ENCODE data around the gene SLC5A12.

SLC5A12 gene

DNA sequence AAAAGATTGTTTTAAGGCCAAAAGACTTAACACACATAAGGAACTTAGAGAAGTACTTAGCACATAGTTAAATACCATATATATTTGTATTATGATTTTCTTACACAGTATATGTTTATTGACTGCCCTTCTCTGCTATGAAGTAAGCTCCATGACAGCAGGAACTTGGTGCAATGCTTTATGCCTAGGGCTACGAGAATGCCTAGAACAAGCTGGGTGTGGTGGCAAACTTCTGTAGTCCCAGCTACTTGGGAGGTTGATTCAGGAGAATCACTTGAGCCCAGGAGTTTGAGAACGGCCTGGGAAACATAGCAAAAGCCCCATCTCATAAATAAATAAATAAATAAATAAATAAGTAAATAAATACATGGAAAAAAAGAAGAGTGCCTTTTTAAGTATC lies 1.9 kb downstream of the SLC5A12 start:
- no peak overlapping the region for H3K27ac ChIP-seq
- no peak for TF ChIP-seq ZFX (IDR thresholded peaks at IDR 0.05; ENCODE audit: borderline replicate concordance)

DNA sequence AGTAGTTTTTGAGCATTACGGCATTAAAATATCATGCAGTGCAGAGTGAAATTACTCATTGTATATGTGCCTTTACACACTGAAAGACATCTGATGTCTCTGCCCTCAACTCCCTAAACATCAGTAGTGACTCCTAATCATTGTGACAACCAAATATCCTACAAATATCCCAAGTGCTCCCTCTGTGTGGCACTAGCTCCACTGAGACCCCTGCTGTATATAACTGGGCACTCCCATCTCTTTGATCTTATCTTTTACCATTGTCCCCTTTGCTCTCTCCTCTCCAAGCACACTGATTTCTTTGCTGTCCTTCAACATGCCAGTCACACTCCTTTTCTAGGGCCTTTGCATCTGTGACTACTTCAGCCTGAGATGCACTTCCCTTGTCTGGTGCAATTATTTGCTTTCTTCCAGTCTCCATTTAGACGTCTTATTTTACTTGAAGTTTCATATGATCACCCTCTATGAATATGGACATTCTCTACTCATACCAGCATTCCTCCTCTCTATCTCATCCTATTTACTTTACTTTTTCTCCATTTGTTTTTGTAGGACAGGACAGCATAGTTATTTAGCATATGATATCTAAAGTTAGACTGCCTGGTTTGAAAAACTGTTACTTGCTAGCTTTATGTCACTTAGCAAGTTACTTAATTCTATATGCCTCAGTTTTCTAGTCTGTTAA lies 2.4 kb downstream of the SLC5A12 start:
- TF ChIP-seq, protein P1, sequence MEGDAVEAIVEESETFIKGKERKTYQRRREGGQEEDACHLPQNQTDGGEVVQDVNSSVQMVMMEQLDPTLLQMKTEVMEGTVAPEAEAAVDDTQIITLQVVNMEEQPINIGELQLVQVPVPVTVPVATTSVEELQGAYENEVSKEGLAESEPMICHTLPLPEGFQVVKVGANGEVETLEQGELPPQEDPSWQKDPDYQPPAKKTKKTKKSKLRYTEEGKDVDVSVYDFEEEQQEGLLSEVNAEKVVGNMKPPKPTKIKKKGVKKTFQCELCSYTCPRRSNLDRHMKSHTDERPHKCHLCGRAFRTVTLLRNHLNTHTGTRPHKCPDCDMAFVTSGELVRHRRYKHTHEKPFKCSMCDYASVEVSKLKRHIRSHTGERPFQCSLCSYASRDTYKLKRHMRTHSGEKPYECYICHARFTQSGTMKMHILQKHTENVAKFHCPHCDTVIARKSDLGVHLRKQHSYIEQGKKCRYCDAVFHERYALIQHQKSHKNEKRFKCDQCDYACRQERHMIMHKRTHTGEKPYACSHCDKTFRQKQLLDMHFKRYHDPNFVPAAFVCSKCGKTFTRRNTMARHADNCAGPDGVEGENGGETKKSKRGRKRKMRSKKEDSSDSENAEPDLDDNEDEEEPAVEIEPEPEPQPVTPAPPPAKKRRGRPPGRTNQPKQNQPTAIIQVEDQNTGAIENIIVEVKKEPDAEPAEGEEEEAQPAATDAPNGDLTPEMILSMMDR (IDR thresholded peaks at IDR 0.05): no peak
- no peak for TF ChIP-seq ZFX (IDR thresholded peaks at IDR 0.05; ENCODE audit: borderline replicate concordance)
- no peak overlapping the region for H3K27ac ChIP-seq

DNA sequence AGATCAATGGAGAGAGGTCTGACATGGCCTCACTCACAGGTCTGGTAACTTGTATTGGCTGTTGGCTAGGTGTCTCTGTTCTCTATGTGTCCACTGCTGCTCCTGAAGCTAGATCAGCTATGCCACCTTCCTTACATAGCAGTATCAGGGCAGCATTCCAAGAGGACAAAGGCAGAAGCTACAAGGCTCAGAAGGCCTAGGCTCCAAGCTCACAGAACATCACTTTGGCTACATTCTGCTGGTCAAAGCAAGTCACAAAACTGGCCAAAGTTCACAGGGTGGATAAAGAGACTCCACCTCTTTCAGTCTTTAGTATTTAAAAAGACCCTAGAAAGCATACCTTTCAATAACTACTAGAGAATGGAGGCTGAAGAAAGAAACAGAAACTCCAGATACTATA lies 4.1 kb downstream of the SLC5A12 start:
- TF ChIP-seq, protein P1 (IDR thresholded peaks at IDR 0.05): no peak
- H3K27ac ChIP-seq: no peak overlapping the region

DNA sequence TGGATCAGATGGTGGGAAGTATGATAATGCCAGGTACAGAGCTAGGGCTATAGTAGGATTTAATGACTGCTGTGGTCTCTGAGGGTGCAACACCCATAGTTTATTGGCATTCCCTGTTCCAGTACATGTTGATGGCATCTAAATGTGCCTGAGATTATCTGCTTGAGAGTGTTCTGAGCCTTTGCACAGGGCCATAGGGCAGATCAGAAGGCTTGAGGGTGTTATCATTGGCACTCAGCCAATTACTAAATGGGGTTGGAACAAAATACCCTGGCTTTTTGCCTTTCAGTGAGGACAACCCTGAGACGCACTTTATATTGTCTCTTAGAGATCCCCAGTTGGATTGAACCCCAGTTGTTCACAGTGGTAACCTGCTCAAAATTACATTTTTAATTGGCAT lies 6.7 kb downstream of the SLC5A12 start:
- TF ChIP-seq, protein P1 (IDR thresholded peaks at IDR 0.05): no peak
- no peak for TF ChIP-seq ZFX (IDR thresholded peaks at IDR 0.05; ENCODE audit: borderline replicate concordance)
- H3K27ac ChIP-seq: no peak overlapping the region

DNA sequence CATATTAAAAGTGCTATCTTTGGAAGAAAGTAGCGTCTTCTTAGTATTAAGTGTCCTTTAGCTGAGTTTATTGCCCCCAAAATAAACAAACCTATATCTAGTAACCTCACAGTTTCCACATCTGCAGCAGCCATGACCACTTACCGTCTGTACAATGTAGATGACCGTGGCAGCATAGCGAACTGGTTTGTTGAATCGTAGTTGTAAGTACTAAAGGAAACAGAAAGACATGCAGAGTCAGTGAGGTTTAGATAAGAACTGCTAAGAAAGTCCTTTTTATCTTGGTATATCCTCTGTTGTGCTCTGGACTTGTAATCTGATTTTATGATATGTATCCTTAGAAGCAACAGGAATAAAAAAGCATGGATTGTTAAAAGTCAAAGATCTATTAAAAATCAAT lies 9.4 kb downstream of the SLC5A12 start:
- no peak overlapping the region for H3K27ac ChIP-seq
- TF ChIP-seq, protein P1 (IDR thresholded peaks at IDR 0.05): no peak

DNA sequence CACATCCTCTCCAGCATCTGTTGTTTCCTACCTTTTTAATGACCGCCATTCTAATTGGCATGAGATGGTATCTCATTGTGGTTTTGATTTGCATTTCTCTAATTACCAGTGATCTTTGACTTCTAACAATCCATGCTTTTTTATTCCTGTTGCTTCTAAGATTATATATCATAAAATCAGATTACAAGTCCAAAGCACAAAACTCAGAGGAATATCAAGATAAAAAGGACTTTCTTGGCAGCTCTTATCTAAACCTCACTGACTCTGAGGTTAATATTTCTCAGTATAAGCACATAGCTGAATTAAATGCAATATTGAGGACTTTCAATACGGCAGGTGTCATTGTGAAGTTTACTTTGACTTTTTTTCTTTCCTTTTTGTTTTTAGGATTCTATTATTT lies 11.4 kb downstream of the SLC5A12 start:
- no peak for TF ChIP-seq ZFX (IDR thresholded peaks at IDR 0.05; ENCODE audit: borderline replicate concordance)
- TF ChIP-seq, protein P1 (IDR thresholded peaks at IDR 0.05): no peak
- no peak overlapping the region for H3K27ac ChIP-seq

DNA sequence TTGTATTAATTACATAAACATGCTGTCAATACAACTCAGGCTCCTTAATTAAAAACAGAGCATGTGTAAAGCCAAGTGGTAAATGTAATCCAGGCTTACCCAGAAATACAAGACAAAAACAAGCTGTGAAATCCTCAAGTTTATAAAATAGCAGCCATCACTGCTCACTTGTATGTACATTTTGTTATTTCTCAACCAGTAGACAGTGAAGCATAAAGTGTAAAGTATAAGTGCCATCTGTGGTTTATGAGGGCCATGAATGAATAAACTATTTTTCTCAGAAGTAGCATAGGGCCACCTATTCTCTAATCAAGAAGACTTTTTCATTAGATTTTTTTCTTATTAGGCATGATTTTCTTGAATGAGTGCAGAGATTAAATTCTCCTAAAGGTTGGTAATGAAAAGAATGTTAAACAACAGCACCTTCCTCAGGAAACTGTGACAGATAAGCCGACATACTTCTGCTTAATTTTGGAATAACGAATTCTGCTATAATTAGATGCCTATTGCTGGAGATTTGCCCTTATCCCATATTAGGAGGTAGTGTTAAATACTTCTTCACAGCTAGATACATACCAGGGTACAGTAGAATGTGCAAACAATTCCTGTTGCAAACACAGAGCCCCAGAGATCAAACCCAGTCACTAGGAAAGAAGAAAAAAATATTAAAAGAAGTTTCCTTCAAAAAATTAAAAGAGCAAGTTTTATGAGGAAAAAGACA lies 13.0 kb downstream of the SLC5A12 start:
- no peak overlapping the region for H3K27ac ChIP-seq
- no peak for TF ChIP-seq ZFX (IDR thresholded peaks at IDR 0.05; ENCODE audit: borderline replicate concordance)

DNA sequence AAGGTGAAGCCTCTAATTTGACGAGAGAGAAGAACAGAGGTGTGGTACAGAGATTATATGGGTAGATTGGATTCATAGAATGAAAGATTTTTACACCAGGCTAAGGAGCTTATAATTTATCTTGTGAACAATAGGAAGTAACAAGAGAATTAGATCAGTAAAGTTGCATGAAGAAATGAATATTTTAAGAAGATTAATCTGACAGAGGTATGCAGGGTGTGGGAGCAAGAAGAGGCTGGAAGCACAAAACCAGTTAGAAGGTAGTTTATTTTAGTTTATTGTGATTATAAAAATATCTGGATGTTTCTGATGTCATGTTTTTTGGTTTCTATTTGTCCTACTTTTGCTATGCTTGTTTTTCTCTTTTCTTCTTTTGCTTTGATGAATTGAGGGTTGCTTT lies 15.7 kb downstream of the SLC5A12 start:
- TF ChIP-seq, protein P1 (IDR thresholded peaks at IDR 0.05): no peak
- no peak for TF ChIP-seq ZFX (IDR thresholded peaks at IDR 0.05; ENCODE audit: borderline replicate concordance)
- no peak overlapping the region for H3K27ac ChIP-seq

All from 22Rv1 (cell line).